Measurements from ENCODE around the gene IER2. TPM values are rescaled to one million over a fixed set of nuclear protein-coding genes. Genes with fewer than 3 reads are reported as not detected.

IER2 gene
- total and polyA plus RNA-seq, 2 of the 8 experiments (the other 6 are each of a cell fraction or from before 2014, with no cell fraction given): 84.5 to 138 TPM

DNA sequence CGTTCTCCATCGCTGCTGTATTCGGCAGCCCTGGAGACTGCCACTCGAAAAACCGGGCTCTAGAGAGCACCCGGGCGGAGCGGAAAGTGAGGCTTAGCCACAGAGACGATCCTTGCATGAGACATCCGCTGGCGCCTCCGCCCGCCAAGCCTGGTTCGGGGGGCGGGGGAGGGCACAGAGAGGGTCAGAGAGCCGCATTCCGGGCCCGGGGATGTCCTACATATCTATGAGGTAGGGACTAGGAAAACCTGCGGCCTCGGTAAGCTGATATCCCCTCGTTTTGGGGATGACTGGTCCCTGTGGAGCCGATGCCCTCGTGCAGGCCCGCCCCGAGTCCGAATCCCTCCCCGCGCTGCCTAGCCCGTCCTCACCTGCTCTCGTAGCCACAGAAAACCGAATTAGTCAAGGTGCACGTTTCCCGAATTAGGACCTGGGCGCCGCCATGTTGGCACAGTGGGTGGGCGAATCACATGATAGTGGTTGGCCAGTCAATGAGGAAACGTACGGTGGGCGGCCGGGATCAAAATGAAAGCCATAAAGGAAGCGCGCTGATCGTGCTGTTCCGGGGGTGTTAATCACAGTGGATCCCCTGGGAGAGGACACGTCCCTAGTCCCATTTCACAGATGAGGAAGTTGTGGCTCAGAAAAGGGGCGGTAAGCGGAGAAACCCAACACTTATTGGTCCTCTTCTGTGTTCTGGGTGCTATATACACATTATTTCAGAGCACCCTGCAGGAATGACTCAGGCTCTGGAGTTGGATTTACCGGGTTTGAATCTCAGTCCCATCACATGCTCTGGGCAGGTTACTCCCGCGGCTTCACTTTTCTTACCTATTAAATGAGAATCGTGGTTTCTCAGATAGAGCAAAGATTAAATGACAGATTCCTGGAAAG lies 33.7 kb upstream of the IER2 start, which contains the start of gene TRMT1 (continued):
- TF ChIP-seq, protein P1, sequence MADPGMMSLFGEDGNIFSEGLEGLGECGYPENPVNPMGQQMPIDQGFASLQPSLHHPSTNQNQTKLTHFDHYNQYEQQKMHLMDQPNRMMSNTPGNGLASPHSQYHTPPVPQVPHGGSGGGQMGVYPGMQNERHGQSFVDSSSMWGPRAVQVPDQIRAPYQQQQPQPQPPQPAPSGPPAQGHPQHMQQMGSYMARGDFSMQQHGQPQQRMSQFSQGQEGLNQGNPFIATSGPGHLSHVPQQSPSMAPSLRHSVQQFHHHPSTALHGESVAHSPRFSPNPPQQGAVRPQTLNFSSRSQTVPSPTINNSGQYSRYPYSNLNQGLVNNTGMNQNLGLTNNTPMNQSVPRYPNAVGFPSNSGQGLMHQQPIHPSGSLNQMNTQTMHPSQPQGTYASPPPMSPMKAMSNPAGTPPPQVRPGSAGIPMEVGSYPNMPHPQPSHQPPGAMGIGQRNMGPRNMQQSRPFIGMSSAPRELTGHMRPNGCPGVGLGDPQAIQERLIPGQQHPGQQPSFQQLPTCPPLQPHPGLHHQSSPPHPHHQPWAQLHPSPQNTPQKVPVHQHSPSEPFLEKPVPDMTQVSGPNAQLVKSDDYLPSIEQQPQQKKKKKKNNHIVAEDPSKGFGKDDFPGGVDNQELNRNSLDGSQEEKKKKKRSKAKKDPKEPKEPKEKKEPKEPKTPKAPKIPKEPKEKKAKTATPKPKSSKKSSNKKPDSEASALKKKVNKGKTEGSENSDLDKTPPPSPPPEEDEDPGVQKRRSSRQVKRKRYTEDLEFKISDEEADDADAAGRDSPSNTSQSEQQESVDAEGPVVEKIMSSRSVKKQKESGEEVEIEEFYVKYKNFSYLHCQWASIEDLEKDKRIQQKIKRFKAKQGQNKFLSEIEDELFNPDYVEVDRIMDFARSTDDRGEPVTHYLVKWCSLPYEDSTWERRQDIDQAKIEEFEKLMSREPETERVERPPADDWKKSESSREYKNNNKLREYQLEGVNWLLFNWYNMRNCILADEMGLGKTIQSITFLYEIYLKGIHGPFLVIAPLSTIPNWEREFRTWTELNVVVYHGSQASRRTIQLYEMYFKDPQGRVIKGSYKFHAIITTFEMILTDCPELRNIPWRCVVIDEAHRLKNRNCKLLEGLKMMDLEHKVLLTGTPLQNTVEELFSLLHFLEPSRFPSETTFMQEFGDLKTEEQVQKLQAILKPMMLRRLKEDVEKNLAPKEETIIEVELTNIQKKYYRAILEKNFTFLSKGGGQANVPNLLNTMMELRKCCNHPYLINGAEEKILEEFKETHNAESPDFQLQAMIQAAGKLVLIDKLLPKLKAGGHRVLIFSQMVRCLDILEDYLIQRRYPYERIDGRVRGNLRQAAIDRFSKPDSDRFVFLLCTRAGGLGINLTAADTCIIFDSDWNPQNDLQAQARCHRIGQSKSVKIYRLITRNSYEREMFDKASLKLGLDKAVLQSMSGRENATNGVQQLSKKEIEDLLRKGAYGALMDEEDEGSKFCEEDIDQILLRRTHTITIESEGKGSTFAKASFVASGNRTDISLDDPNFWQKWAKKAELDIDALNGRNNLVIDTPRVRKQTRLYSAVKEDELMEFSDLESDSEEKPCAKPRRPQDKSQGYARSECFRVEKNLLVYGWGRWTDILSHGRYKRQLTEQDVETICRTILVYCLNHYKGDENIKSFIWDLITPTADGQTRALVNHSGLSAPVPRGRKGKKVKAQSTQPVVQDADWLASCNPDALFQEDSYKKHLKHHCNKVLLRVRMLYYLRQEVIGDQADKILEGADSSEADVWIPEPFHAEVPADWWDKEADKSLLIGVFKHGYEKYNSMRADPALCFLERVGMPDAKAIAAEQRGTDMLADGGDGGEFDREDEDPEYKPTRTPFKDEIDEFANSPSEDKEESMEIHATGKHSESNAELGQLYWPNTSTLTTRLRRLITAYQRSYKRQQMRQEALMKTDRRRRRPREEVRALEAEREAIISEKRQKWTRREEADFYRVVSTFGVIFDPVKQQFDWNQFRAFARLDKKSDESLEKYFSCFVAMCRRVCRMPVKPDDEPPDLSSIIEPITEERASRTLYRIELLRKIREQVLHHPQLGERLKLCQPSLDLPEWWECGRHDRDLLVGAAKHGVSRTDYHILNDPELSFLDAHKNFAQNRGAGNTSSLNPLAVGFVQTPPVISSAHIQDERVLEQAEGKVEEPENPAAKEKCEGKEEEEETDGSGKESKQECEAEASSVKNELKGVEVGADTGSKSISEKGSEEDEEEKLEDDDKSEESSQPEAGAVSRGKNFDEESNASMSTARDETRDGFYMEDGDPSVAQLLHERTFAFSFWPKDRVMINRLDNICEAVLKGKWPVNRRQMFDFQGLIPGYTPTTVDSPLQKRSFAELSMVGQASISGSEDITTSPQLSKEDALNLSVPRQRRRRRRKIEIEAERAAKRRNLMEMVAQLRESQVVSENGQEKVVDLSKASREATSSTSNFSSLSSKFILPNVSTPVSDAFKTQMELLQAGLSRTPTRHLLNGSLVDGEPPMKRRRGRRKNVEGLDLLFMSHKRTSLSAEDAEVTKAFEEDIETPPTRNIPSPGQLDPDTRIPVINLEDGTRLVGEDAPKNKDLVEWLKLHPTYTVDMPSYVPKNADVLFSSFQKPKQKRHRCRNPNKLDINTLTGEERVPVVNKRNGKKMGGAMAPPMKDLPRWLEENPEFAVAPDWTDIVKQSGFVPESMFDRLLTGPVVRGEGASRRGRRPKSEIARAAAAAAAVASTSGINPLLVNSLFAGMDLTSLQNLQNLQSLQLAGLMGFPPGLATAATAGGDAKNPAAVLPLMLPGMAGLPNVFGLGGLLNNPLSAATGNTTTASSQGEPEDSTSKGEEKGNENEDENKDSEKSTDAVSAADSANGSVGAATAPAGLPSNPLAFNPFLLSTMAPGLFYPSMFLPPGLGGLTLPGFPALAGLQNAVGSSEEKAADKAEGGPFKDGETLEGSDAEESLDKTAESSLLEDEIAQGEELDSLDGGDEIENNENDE (IDR thresholded peaks at IDR 0.05; ENCODE audit: insufficient replicate concordance, low read length): no peak
- peak; percentile 99 for TF ChIP-seq KDM1A (IDR thresholded peaks at IDR 0.05; ENCODE audit: borderline replicate concordance, low read length)
- TF ChIP-seq GABPA (IDR thresholded peaks at IDR 0.05; ENCODE audit: borderline replicate concordance, insufficient read depth, low read length): no peak
- no peak for TF ChIP-seq CBX8 (IDR thresholded peaks at IDR 0.05; ENCODE audit: borderline replicate concordance, low read depth, low read length)
- TF ChIP-seq, protein P2, sequence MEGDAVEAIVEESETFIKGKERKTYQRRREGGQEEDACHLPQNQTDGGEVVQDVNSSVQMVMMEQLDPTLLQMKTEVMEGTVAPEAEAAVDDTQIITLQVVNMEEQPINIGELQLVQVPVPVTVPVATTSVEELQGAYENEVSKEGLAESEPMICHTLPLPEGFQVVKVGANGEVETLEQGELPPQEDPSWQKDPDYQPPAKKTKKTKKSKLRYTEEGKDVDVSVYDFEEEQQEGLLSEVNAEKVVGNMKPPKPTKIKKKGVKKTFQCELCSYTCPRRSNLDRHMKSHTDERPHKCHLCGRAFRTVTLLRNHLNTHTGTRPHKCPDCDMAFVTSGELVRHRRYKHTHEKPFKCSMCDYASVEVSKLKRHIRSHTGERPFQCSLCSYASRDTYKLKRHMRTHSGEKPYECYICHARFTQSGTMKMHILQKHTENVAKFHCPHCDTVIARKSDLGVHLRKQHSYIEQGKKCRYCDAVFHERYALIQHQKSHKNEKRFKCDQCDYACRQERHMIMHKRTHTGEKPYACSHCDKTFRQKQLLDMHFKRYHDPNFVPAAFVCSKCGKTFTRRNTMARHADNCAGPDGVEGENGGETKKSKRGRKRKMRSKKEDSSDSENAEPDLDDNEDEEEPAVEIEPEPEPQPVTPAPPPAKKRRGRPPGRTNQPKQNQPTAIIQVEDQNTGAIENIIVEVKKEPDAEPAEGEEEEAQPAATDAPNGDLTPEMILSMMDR (IDR thresholded peaks at IDR 0.05; ENCODE audit: control extremely low read depth in 1 of 3, insufficient read depth in 1 of 3, low read depth in 1 of 3, low read length in 3 of 3): no peak
- TF ChIP-seq JUND (IDR thresholded peaks at IDR 0.05; ENCODE audit: low read length): no peak

Measured in H1 (cell line).